Natural killer cell (primary cell): ENCODE results near the gene EZH1. TPM values are rescaled to one million over a fixed set of nuclear protein-coding genes. Genes with fewer than 3 reads are reported as not detected.

ENCODE experiments used
- ATAC-seq, 3 donors: fragments of 150-1000 bp in 2 of 3; fragments of 200-7000 bp in 1 of 3; cut with Tn5 transposase; 1 replicate in 1 of 3; 2 replicates in 2 of 3; pipeline ENCODE4 v1.10.0; 2021; ENCODE audit warnings: mild to moderate bottlenecking in 2 of 3, moderate library complexity in 2 of 3
- DNase-seq, 2 donors: peaks; one replicate each; pipeline versions ENCODE4 v3.0.0 to v3.0.0-alpha.2; 2013 to 2021; ENCODE audit warnings: mixed read lengths in 1 of 2
- H3K27ac ChIP-seq: one replicate; pipeline ENCODE4 v1.5.1; 2013; ENCODE audit warnings: mild to moderate bottlenecking, low read length
- H3K27me3 ChIP-seq: one replicate; pipeline ENCODE4 v1.6.1; 2013; ENCODE audit warnings: low read length; ENCODE audit not compliant: control insufficient read depth, insufficient read depth
- H3K36me3 ChIP-seq: one replicate; pipeline ENCODE4 v1.6.1; 2013; ENCODE audit warnings: low read length; ENCODE audit not compliant: control insufficient read depth, insufficient read depth
- H3K4me1 ChIP-seq: one replicate; pipeline ENCODE4 v1.6.1; 2013; ENCODE audit warnings: low read length; ENCODE audit not compliant: control insufficient read depth, insufficient read depth
- H3K4me3 ChIP-seq: one replicate; pipeline ENCODE4 v1.5.1; 2013; ENCODE audit warnings: low read length
- H3K9me3 ChIP-seq: one replicate; pipeline ENCODE4 v1.6.1; 2013; ENCODE audit warnings: low read length; ENCODE audit not compliant: control insufficient read depth, insufficient read depth
- H3K27ac Mint-ChIP-seq, 2 donors: one replicate each; pipeline ENCODE4 v1.8.0; 2022; ENCODE audit warnings: mild to moderate bottlenecking in 2 of 2, mixed read lengths in 2 of 2, moderate library complexity in 1 of 2
- H3K27me3 Mint-ChIP-seq, 2 donors: one replicate each; pipeline ENCODE4 v1.8.0; 2022; ENCODE audit warnings: low read depth in 2 of 2, mixed read lengths in 2 of 2
- H3K36me3 Mint-ChIP-seq: one replicate; pipeline ENCODE4 v1.8.0; 2022; ENCODE audit warnings: mixed read lengths
- H3K4me1 Mint-ChIP-seq, 2 donors: one replicate each; pipeline ENCODE4 v1.8.0; 2022; ENCODE audit warnings: mixed read lengths in 2 of 2
- H3K4me3 Mint-ChIP-seq: one replicate; pipeline ENCODE4 v1.8.0; 2022; ENCODE audit warnings: mild to moderate bottlenecking, moderate library complexity, mixed read lengths
- H3K9me3 Mint-ChIP-seq, 2 donors: one replicate each; pipeline ENCODE4 v1.8.0; 2022; ENCODE audit warnings: mixed read lengths in 2 of 2
- WGBS: methylation state at CpG from one replicate; pipeline ENCODE4 v1.1.7; 2013; ENCODE audit warnings: missing lambda C conversion rate; ENCODE audit not compliant: insufficient coverage; 5-methylcytosine and 5-hydroxymethylcytosine counted together
- intact Hi-C: fragments of 100-400 bp; cut with micrococcal nuclease; formaldehyde crosslinking; loops from one replicate; pipeline ENCODE4 v1.14.2; 2022
- total RNA-seq, 4 donors: library from RNA; stranded (reverse); fragments of 120-200 nt in 1 of 4; gene quantifications; one replicate each; pipeline versions ENCODE4 v1.2.3 to v1.2.4, GENCODE V29; 2013 to 2022
- TF ChIP-seq, protein P1 (sequence below): fragments of 200-600 bp; IDR thresholded peaks from one replicate; pipeline ENCODE4 v1.8.0; 2022; ENCODE audit warnings: antibody characterized with exemption

Gene EZH1
- total RNA-seq, 3 donors from 2014 or later (not counting 1 experiment from before 2014, with no cell fraction given) = 68.8 to 92.7 (median 74.1) TPM

DNA sequence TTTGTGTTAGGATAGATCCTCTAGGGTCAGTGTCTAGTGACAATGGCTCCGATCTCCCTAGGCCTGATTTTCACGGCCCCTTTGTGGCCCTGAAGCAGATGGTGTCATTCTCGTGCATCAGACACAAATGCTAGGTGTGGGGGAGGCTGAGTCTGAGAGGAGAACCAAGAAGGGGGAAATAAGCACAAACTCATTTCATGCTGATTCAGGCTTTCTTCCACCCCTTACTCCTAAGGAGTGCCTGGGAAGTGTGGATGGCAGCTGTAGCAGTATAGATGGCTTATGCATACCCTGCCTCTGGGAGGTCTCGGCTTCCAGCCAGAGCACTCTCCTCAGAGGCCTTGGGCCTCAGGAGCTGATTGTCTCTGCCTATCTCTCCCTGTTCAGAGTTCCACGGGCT is 33.7 kb upstream of the EZH1 start:
- peaks cover 15% of the 10 kb centered on the region for H3K27me3 ChIP-seq
- H3K27ac ChIP-seq = no peak overlapping the region
- H3K27me3 Mint-ChIP-seq = peaks cover 10 to 28% of the 10 kb centered on the region in 2 donors
- intact Hi-C loops = no loop called here
- TF ChIP-seq, protein P1, sequence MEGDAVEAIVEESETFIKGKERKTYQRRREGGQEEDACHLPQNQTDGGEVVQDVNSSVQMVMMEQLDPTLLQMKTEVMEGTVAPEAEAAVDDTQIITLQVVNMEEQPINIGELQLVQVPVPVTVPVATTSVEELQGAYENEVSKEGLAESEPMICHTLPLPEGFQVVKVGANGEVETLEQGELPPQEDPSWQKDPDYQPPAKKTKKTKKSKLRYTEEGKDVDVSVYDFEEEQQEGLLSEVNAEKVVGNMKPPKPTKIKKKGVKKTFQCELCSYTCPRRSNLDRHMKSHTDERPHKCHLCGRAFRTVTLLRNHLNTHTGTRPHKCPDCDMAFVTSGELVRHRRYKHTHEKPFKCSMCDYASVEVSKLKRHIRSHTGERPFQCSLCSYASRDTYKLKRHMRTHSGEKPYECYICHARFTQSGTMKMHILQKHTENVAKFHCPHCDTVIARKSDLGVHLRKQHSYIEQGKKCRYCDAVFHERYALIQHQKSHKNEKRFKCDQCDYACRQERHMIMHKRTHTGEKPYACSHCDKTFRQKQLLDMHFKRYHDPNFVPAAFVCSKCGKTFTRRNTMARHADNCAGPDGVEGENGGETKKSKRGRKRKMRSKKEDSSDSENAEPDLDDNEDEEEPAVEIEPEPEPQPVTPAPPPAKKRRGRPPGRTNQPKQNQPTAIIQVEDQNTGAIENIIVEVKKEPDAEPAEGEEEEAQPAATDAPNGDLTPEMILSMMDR = no peak
- WGBS = 97% methylated on average over 5 of the region's 5 CpGs
- H3K9me3 Mint-ChIP-seq = no peaks in the 10 kb centered on the region
- H3K4me1 Mint-ChIP-seq = peaks cover 9 to 25% of the 10 kb centered on the region in 2 donors
- ATAC-seq (no peak), DNase-seq (no peak)
- no peaks in the 10 kb centered on the region for H3K36me3 Mint-ChIP-seq
- H3K4me3 Mint-ChIP-seq = no peak overlapping the region
- peaks cover 31% of the 10 kb centered on the region for H3K36me3 ChIP-seq
- no peaks in the 10 kb centered on the region for H3K9me3 ChIP-seq
- H3K4me3 ChIP-seq = no peak overlapping the region
- no peak overlapping the region for H3K27ac Mint-ChIP-seq
- H3K4me1 ChIP-seq = peaks cover 14% of the 10 kb centered on the region

DNA sequence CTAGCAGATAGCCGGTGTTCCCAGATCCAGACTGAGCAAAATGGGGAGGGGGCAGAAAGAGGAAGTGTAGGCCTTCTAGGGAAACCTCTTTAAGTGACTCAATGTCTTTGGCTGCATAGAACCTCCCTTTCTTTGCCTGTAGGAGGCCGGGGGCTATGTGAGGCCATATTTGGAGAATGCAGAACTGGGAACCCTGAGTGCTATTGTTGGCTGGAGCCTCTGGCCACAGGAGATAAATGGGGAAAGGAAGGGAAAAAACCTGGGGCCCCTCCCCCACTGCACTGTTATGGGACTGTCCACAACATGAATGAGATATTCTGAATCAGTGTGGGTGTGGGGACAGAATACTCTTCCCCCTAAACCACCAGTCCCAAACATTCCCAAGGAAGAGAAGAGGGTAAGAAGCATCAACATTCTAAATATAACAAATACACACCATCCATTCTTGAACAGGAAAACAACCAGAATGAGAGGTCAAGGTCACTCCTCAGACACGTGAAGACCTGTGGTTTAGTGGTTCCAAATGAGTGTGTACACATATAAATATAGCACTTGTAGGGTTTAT is 30.8 kb upstream of the EZH1 start:
- DNase-seq (no peak), ATAC-seq (no peak)
- Mint-ChIP-seq H3K4me3 (no peak overlapping the region), H3K36me3 (no peaks in the 10 kb centered on the region), H3K4me1 (peaks cover 26 to 34% of the 10 kb centered on the region in 2 donors), H3K27ac (no peak overlapping the region), H3K9me3 (no peaks in the 10 kb centered on the region), H3K27me3 (peaks cover 0 to 6% of the 10 kb centered on the region in 2 donors)
- Histone ChIP-seq H3K9me3 (no peaks in the 10 kb centered on the region), H3K27me3 (no peaks in the 10 kb centered on the region), H3K36me3 (peaks cover 31% of the 10 kb centered on the region), H3K4me1 (peaks cover 17% of the 10 kb centered on the region), H3K27ac (no peak overlapping the region), H3K4me3 (no peak overlapping the region)
- intact Hi-C loops = no loop called here
- TF ChIP-seq, protein P1 = no peak
- 87% methylated on average over 2 of the region's 3 CpGs for WGBS

DNA sequence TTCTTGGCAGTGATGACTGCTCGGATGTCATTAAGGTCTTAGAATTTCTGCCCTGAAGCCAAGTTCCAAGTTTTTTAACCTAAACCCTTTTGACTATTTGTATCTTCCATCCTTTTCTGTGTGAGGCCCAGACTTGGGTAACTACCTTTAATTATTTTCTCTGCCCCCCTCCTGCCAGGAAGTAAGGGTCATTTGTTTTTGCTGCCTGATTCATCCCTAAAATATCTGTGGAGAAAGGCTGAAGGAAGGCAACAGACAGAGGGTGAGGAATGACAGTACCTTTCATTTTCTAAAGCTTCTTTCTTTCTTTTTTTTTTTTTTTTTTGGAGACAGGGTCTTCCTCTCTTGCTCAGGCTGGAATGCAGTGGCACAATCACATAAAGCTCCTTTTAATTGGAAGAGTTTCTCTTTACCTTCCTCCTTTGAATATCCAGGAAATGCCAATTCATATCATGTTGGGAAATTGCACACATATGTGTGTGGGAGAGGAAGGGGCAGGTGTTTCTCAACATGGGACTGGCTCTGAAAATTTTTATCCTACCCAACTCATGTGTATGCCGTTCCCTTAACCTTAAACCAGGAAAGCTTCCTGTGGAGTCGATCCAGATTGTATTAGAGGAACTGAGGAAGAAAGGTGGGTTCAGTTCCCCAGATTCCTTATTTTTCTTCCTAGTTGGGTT is 29.4 kb upstream of the EZH1 start:
- TF ChIP-seq, protein P1 = no peak
- ATAC-seq (no peak), DNase-seq (no peak)
- H3K4me1 ChIP-seq = peaks cover 14% of the 10 kb centered on the region
- intact Hi-C loops = no loop called here
- peak overlapping the region; percentile 90 for H3K27ac ChIP-seq
- Mint-ChIP-seq H3K36me3 (no peaks in the 10 kb centered on the region), H3K9me3 (no peaks in the 10 kb centered on the region), H3K4me3 (peak overlapping the region; percentile 99), H3K4me1 (peaks cover 26 to 27% of the 10 kb centered on the region in 2 donors), H3K27me3 (peaks cover 0 to 3% of the 10 kb centered on the region in 2 donors), H3K27ac (peak overlapping the region; percentile 94 to 98)
- H3K27me3 ChIP-seq = no peaks in the 10 kb centered on the region
- peaks cover 28% of the 10 kb centered on the region for H3K36me3 ChIP-seq
- no peaks in the 10 kb centered on the region for H3K9me3 ChIP-seq
- 79% methylated on average over 1 of the region's 3 CpGs for WGBS
- H3K4me3 ChIP-seq = peak overlapping the region; percentile 86
